Thyroid gland (tissue), 4 donors: ENCODE data around the gene KCNQ1. TPM values are rescaled to one million over a fixed set of nuclear protein-coding genes. Genes with fewer than 3 reads are reported as not detected.

Experiments
- DNase-seq, 2 donors: peaks; one replicate each; pipeline ENCODE4 v3.0.0-alpha.2; 2019
- H3K27ac ChIP-seq, 3 donors: fragments of 200-600 bp; sonication (generic); 1 replicate in 2 of 3; 2 replicates in 1 of 3; pipeline ENCODE4 v1.5.1; 2016 to 2019; ENCODE audit warnings: mild to moderate bottlenecking in 1 of 3, moderate library complexity in 1 of 3
- H3K27me3 ChIP-seq: fragments of 200-600 bp; sonication (generic); one replicate; pipeline ENCODE4 v1.5.1; 2019
- H3K36me3 ChIP-seq, 2 donors: fragments of 200-600 bp; sonication (generic); one replicate each; pipeline ENCODE4 v1.5.1; 2016 to 2019
- H3K4me1 ChIP-seq, 2 donors: fragments of 200-600 bp; sonication (generic); one replicate each; pipeline ENCODE4 v1.5.1; 2017 to 2019
- H3K4me3 ChIP-seq, 3 donors: fragments of 200-600 bp; sonication (generic); replicated peaks in 1 of 3; 1 replicate in 2 of 3; 2 replicates in 1 of 3; pipeline ENCODE4 v1.5.1; 2016; ENCODE audit warnings: mild to moderate bottlenecking in 1 of 3
- H3K9me3 ChIP-seq: fragments of 200-600 bp; sonication (generic); one replicate; pipeline ENCODE4 v1.5.1; 2017
- CTCF ChIP-seq, 6 experiments: fragments of 200-600 bp in 3 of 6; fragments of 450-650 bp in 3 of 6; sonication (generic) in 3 of 6; IDR thresholded peaks; one replicate each; pipeline ENCODE4 v1.5.1; 2016 to 2019; ENCODE audit warnings: antibody characterized with exemption in 6 of 6, mild to moderate bottlenecking in 2 of 6, inconsistent platforms in 1 of 6, moderate library complexity in 1 of 6
- POLR2A ChIP-seq, 2 donors: fragments of 450-650 bp; IDR thresholded peaks; one replicate each; pipeline ENCODE4 v1.6.1; 2017; ENCODE audit warnings: antibody characterized with exemption in 2 of 2, mild to moderate bottlenecking in 2 of 2, moderate library complexity in 1 of 2
- WGBS, 2 donors: methylation state at CpG; one replicate each; pipeline ENCODE4 v1.1.5; 2017; 5-methylcytosine and 5-hydroxymethylcytosine counted together
- intact Hi-C: fragments of 100-400 bp; cut with DNase I; formaldehyde crosslinking; loops from one replicate; pipeline ENCODE4 v1.15.1; 2023
- total RNA-seq, 4 donors: library from RNA; depleted of rRNA; stranded (reverse); fragments of >200 nt; gene quantifications; one replicate each; pipeline ENCODE4 v1.2.3, GENCODE V29; 2016

The KCNQ1 gene
- total RNA-seq, 4 donors from 2014 or later = 51.3 to 103 (median 97.8) TPM

GRCh38 chr11:2843551-2843950, 398.7 kb downstream of the KCNQ1 start:
- TF ChIP-seq POLR2A (IDR thresholded peaks at IDR 0.05) (no peak), CTCF (IDR thresholded peaks at IDR 0.05) (no peak)
- intact Hi-C loops = no loop called here
- Histone ChIP-seq H3K4me3 (no peak overlapping the region), H3K9me3 (no peaks in the 10 kb centered on the region), H3K4me1 (peaks cover 5 to 9% of the 10 kb centered on the region in 2 donors), H3K36me3 (no peaks in the 10 kb centered on the region), H3K27me3 (no peaks in the 10 kb centered on the region), H3K27ac (no peak overlapping the region)
- WGBS, 2 donors = 87 to 94% methylated on average over 14 of the region's 14 CpGs
- DNase-seq = no peak

- no peaks in the 10 kb centered on the region for H3K27me3 ChIP-seq
- H3K4me1 ChIP-seq = peaks cover 5 to 9% of the 10 kb centered on the region in 2 donors
- no peak for TF ChIP-seq CTCF (IDR thresholded peaks at IDR 0.05)
- TF ChIP-seq POLR2A (IDR thresholded peaks at IDR 0.05) = no peak
- intact Hi-C loops = no loop called here
- H3K27ac ChIP-seq = no peak overlapping the region
- no peak for DNase-seq
- H3K4me3 ChIP-seq = no peak overlapping the region
- WGBS, 2 donors = 89% methylated on average over 6 to 13 of the region's 19 CpGs
- H3K9me3 ChIP-seq = no peaks in the 10 kb centered on the region
- H3K36me3 ChIP-seq = no peaks in the 10 kb centered on the region
Observed at GRCh38 chr11:2844116-2844842, 399.5 kb downstream of the KCNQ1 start.

- no peaks in the 10 kb centered on the region for H3K36me3 ChIP-seq
- TF ChIP-seq POLR2A (IDR thresholded peaks at IDR 0.05) (no peak), CTCF (IDR thresholded peaks at IDR 0.05) (no peak)
- no peak overlapping the region for H3K4me3 ChIP-seq
- H3K4me1 ChIP-seq = peaks cover 5 to 9% of the 10 kb centered on the region in 2 donors
- WGBS, 2 donors = 97% methylated on average over 10 to 12 of the region's 12 CpGs
- no peak overlapping the region for H3K27ac ChIP-seq
- DNase-seq = no peak
- intact Hi-C loops = no loop called here
- no peaks in the 10 kb centered on the region for H3K9me3 ChIP-seq
- H3K27me3 ChIP-seq = no peaks in the 10 kb centered on the region
Observed at GRCh38 chr11:2844996-2845395, 400.2 kb downstream of the KCNQ1 start.

GRCh38 chr11:2846056-2846455, 401.2 kb downstream of the KCNQ1 start:
- no peaks in the 10 kb centered on the region for H3K36me3 ChIP-seq
- no peaks in the 10 kb centered on the region for H3K9me3 ChIP-seq
- TF ChIP-seq POLR2A (IDR thresholded peaks at IDR 0.05) (no peak), CTCF (IDR thresholded peaks at IDR 0.05) (no peak)
- H3K27ac ChIP-seq = no peak overlapping the region
- peaks cover 5 to 9% of the 10 kb centered on the region in 2 donors for H3K4me1 ChIP-seq
- intact Hi-C loops = no loop called here
- no peak for DNase-seq
- H3K4me3 ChIP-seq = no peak overlapping the region
- no peaks in the 10 kb centered on the region for H3K27me3 ChIP-seq
- WGBS, 2 donors = 77 to 91% methylated on average over 7 to 13 of the region's 17 CpGs

- Histone ChIP-seq H3K4me3 (no peak overlapping the region), H3K9me3 (no peaks in the 10 kb centered on the region), H3K36me3 (no peaks in the 10 kb centered on the region), H3K27me3 (no peaks in the 10 kb centered on the region), H3K27ac (no peak overlapping the region), H3K4me1 (peaks cover 5 to 9% of the 10 kb centered on the region in 2 donors)
- TF ChIP-seq CTCF (IDR thresholded peaks at IDR 0.05) (no peak), POLR2A (IDR thresholded peaks at IDR 0.05) (no peak)
- DNase-seq = no peak
- 90 to 98% methylated on average over 8 to 9 of the region's 11 CpGs for WGBS, 2 donors
- intact Hi-C loops = no loop called here
Observed at GRCh38 chr11:2846470-2846869, 401.7 kb downstream of the KCNQ1 start.
